ENCODE data around the gene FRMD4A. TPM values are rescaled to one million over a fixed set of nuclear protein-coding genes. Genes with fewer than 3 reads are reported as not detected.

The FRMD4A gene
- total RNA-seq, 1 experiment from 2014 or later = 19.6 TPM

DNA sequence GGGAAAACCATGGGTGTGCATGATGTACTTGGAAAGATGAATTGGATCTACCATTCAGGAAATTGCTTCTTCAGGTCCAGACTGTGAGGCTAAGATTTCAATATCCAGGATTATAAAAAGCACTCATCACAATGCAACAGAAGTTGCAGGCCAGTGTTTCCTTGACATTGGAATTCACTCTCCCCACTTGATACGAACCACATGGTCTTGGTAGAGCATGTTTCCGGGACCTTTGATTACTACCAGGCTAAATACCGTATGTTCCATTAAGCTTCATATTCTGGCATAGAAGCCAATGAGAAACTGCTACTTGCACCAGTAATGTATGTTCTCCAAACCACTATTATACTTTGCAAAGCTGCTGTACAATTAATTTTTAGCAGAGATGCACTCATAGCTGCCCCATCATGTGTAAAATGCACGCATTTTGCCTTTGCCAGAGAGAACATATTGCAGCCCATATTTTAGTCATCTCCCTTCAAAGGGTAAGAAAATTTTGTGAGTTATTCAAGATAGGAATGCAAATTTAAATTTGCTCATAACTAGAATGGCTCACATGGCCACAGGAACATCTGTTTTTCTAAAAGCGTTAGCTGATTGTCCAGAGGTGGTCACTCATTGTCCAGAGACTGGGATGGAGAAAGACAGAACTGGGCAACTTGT, 8.1 kb downstream of the FRMD4A start:
- Histone ChIP-seq H2AFZ (ENCODE audit: low read length) (no peak overlapping the region), H3K18ac (ENCODE audit: insufficient read length, low read depth, low read length) (no peak overlapping the region), H4K5ac (ENCODE audit: insufficient read length, low read depth, low read length) (no peak overlapping the region), H3T11ph (ENCODE audit: low read length) (no peak overlapping the region), H2BK15ac (ENCODE audit: low read depth, low read length) (no peak overlapping the region), H3K4me1 (ENCODE audit: insufficient read depth, low read length) (no peaks in the 10 kb centered on the region; the same call in 1 of the 2 replicates), H2AK5ac (ENCODE audit: insufficient read length, low read length) (no peak overlapping the region), H4K8ac (replicated peaks; ENCODE audit: insufficient read length, low read depth, low read length) (no peak overlapping the region), H2BK5ac (ENCODE audit: insufficient read length, low read length) (no peak overlapping the region), H3K56ac (ENCODE audit: insufficient read length, low read depth, low read length) (no peak overlapping the region), H3K23me2 (ENCODE audit: insufficient read length, low read depth, low read length, poor library complexity, severe bottlenecking) (no peaks in the 10 kb centered on the region), H3K9me3 (ENCODE audit: control insufficient read depth, low read depth, low read length) (no peaks in the 10 kb centered on the region), H3K27me3 (ENCODE audit: insufficient read depth, low read length) (no peaks in the 10 kb centered on the region), H3K27ac (ENCODE audit: insufficient read length, low read depth, low read length) (no peak overlapping the region), H3K79me1 (ENCODE audit: insufficient read depth, low read depth, low read length, poor library complexity, severe bottlenecking) (no peaks in the 10 kb centered on the region), H3K14ac (ENCODE audit: insufficient read depth, low read length) (no peak overlapping the region), H3K4me2 (ENCODE audit: insufficient read depth, insufficient read length, low read length) (no peak overlapping the region), H3K23ac (ENCODE audit: insufficient read length, low read depth, low read length) (no peak overlapping the region), H2BK20ac (ENCODE audit: low read depth, low read length, poor library complexity, severe bottlenecking) (no peak overlapping the region), H4K91ac (ENCODE audit: insufficient read length, low read depth, low read length) (no peak overlapping the region), H3K79me2 (ENCODE audit: insufficient read depth, low read length) (no peaks in the 10 kb centered on the region), H3K9ac (ENCODE audit: extremely low read depth, insufficient read length, low read length) (no peak overlapping the region), H2BK120ac (ENCODE audit: low read depth, low read length, poor library complexity, severe bottlenecking) (no peak overlapping the region), H3K4ac (ENCODE audit: low read depth, low read length) (no peak overlapping the region), H4K20me1 (ENCODE audit: control insufficient read depth, insufficient read depth, insufficient read length) (no peaks in the 10 kb centered on the region), H2BK12ac (ENCODE audit: insufficient read length, low read depth, low read length) (no peak overlapping the region)
- Mint-ChIP-seq H3K27ac (no peak overlapping the region), H3K9me3 (no peaks in the 10 kb centered on the region), H3K27me3 (ENCODE audit: low read depth) (no peaks in the 10 kb centered on the region), H3K36me3 (ENCODE audit: insufficient read depth in 1 of 3, low read depth in 3 of 3) (no peaks in the 10 kb centered on the region; a peak in 1 of 7 replicates), H3K4me1 (peaks cover 9 to 15% of the 10 kb centered on the region in 2 experiments), H3K4me3 (no peak overlapping the region)
- WGBS (ENCODE audit: extremely low coverage, insufficient read length, low lambda C conversion rate) = no CpG with 5 or more reads among the region's 5 CpGs
- DNase-seq = no peak
- TF ChIP-seq CTCF (conservative IDR thresholded peaks at IDR 0.05) = no peak

Data from H9 (cell line).